HepG2 (cell line): ENCODE results near the gene SCFD1.

Experiments
- FOSL2 ChIP-seq: sonication (generic); formaldehyde crosslinking; IDR thresholded peaks from 2 replicates; pipeline ENCODE4 v1.4.0; 2020; ENCODE audit warnings: missing genetic modification reagents
- GABPB1 ChIP-seq: IDR thresholded peaks from 2 replicates; pipeline ENCODE4 v1.6.1; 2016; ENCODE audit warnings: mild to moderate bottlenecking, missing genetic modification reagents, moderate library complexity, missing compliant biosample characterization
- ZNF569 ChIP-seq: sonication (generic); formaldehyde crosslinking; IDR thresholded peaks from 2 replicates; pipeline ENCODE4 v1.5.0; 2020; ENCODE audit warnings: mild to moderate bottlenecking, missing genetic modification reagents, moderate library complexity, borderline replicate concordance
- TF ChIP-seq, protein P1 (sequence below), 2 experiments: sonication (generic) in 1 of 2; formaldehyde crosslinking in 1 of 2; IDR thresholded peaks; 2 replicates each; pipeline versions ENCODE4 v1.4.0 to v1.6.1; 2018 to 2020; ENCODE audit warnings: missing genetic modification reagents in 2 of 2, borderline replicate concordance in 1 of 2, low read depth in 1 of 2, mild to moderate bottlenecking in 1 of 2, missing biosample characterization in 1 of 2

DNA sequence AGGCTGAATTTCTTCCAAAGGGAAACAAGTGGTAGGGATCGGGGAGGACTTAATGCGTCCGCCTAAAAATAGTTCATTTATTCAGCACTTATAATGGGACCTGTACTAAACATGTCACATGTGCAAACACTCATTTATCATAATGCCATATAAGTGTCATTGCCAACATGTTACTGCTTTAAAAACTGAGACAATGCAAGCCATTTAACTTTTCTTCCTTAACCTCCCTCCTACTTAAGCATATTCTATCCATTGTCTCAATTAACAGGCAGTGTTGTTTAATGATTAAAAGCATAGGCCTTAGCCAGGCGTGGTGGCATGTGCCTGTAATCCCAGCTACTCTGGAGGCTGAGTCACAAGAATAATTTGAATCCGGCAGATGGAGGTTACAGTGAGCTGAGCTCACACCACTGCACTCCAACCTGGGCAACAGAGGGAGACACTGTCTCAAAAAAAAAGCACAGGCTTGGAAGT lies 13.5 kb upstream of the SCFD1 start:
- TF ChIP-seq ZNF569 (no peak), FOSL2 (CRISPR knock-in tag) (no peak), GABPB1 (no peak)
- TF ChIP-seq, protein P1, sequence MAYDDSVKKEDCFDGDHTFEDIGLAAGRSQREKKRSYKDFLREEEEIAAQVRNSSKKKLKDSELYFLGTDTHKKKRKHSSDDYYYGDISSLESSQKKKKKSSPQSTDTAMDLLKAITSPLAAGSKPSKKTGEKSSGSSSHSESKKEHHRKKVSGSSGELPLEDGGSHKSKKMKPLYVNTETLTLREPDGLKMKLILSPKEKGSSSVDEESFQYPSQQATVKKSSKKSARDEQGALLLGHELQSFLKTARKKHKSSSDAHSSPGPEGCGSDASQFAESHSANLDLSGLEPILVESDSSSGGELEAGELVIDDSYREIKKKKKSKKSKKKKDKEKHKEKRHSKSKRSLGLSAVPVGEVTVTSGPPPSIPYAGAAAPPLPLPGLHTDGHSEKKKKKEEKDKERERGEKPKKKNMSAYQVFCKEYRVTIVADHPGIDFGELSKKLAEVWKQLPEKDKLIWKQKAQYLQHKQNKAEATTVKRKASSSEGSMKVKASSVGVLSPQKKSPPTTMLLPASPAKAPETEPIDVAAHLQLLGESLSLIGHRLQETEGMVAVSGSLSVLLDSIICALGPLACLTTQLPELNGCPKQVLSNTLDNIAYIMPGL (CRISPR knock-in tag; IDR thresholded peaks at IDR 0.05; ENCODE audit: borderline replicate concordance in 1 of 2, low read depth in 1 of 2): no peak
